HG03095 (cell line): ENCODE results near the gene NAV2.
"Not testable (repeated sequence)": the region's sequence is repeated elsewhere in the genome, so short reads cannot be mapped to it uniquely, and the experiment has no call there.

ENCODE experiments used
- ATAC-seq: cut with Tn5 transposase; IDR thresholded peaks from one replicate; pipeline ENCODE4 v1.9.1; 2021; ENCODE audit warnings: moderate library complexity; ENCODE audit not compliant: unreplicated experiment

NAV2 gene

GRCh38 chr11:20064961-20065405 is 352.3 kb downstream of the NAV2 start:
- ATAC-seq: no peak

GRCh38 chr11:20065406-20065805 is 352.8 kb downstream of the NAV2 start:
- ATAC-seq: no peak

GRCh38 chr11:20066013-20066782 is 353.6 kb downstream of the NAV2 start:
- ATAC-seq: no peak

GRCh38 chr11:20066783-20067156 is 354.1 kb downstream of the NAV2 start:
- no peak for ATAC-seq

GRCh38 chr11:20067665-20068064 is 355.0 kb downstream of the NAV2 start:
- no peak for ATAC-seq

GRCh38 chr11:20068691-20069090 is 356.1 kb downstream of the NAV2 start:
- ATAC-seq: no peak

GRCh38 chr11:20070459-20070858 is 357.8 kb downstream of the NAV2 start:
- ATAC-seq: no peak

- ATAC-seq: no peak
Observed at GRCh38 chr11:20075627-20076026, 363.0 kb downstream of the NAV2 start.

- no peak for ATAC-seq
Observed at GRCh38 chr11:20078846-20079245, 366.2 kb downstream of the NAV2 start.

- no peak for ATAC-seq
Observed at GRCh38 chr11:20080032-20080685, 367.5 kb downstream of the NAV2 start.

- ATAC-seq: no peak
Observed at GRCh38 chr11:20081336-20081735, 368.7 kb downstream of the NAV2 start.

- ATAC-seq: not testable (repeated sequence)
Observed at GRCh38 chr11:20083877-20084276, 371.2 kb downstream of the NAV2 start.

GRCh38 chr11:20084921-20085814 is 372.5 kb downstream of the NAV2 start:
- ATAC-seq: no peak

GRCh38 chr11:20085918-20086317 is 373.3 kb downstream of the NAV2 start:
- ATAC-seq: no peak

- ATAC-seq: no peak
Observed at GRCh38 chr11:20087118-20087521, 374.5 kb downstream of the NAV2 start.

- ATAC-seq: no peak
Observed at GRCh38 chr11:20088397-20089225, 376.0 kb downstream of the NAV2 start.

GRCh38 chr11:20089367-20089766 is 376.7 kb downstream of the NAV2 start:
- ATAC-seq: no peak

GRCh38 chr11:20089796-20090653 is 377.4 kb downstream of the NAV2 start:
- no peak for ATAC-seq

GRCh38 chr11:20090654-20091374 is 378.2 kb downstream of the NAV2 start:
- ATAC-seq: no peak
